Transverse colon (tissue), 4 donors: ENCODE measurements around the gene FAM240B. TPM values are rescaled to one million over a fixed set of nuclear protein-coding genes. Genes with fewer than 3 reads are reported as not detected.

Experiments
- DNase-seq: peaks from one replicate; pipeline ENCODE4 v3.0.0-alpha.2; 2019
- H3K27ac ChIP-seq, 4 donors: fragments of 200-600 bp; sonication (generic); 2 replicates each; pipeline ENCODE4 v1.5.1; 2016 to 2018; ENCODE audit warnings: inconsistent platforms in 4 of 4
- H3K27me3 ChIP-seq: fragments of 200-600 bp; sonication (generic); 2 replicates; pipeline ENCODE4 v1.5.1; 2017; ENCODE audit warnings: inconsistent platforms
- H3K36me3 ChIP-seq, 4 donors: fragments of 200-600 bp; sonication (generic); 2 replicates each; pipeline ENCODE4 v1.5.1; 2017 to 2019; ENCODE audit warnings: inconsistent platforms in 4 of 4
- H3K4me1 ChIP-seq, 4 donors: fragments of 200-600 bp; sonication (generic); 2 replicates each; pipeline ENCODE4 v1.5.1; 2017 to 2020; ENCODE audit warnings: inconsistent platforms in 4 of 4
- H3K4me3 ChIP-seq, 4 donors: fragments of 200-600 bp; sonication (generic); 1 replicate in 1 of 4; 2 replicates in 3 of 4; pipeline versions ENCODE4 v1.5.1 to v1.6.1; 2017 to 2019; ENCODE audit warnings: inconsistent platforms in 4 of 4
- H3K9me3 ChIP-seq, 2 donors: fragments of 200-600 bp; sonication (generic); 2 replicates each; pipeline ENCODE4 v1.5.1; 2017 to 2019; ENCODE audit warnings: inconsistent platforms in 2 of 2
- EP300 ChIP-seq: sonication (generic); formaldehyde crosslinking; IDR thresholded peaks from one replicate; pipeline ENCODE4 v1.6.1; 2017; ENCODE audit warnings: antibody characterized with exemption, low read depth
- POLR2A ChIP-seq: fragments of 450-650 bp; IDR thresholded peaks from one replicate; pipeline ENCODE4 v1.6.1; 2016; ENCODE audit warnings: antibody characterized with exemption, mild to moderate bottlenecking, moderate library complexity
- POLR2AphosphoS5 ChIP-seq, 3 donors: sonication (generic); formaldehyde crosslinking; IDR thresholded peaks; one replicate each; pipeline ENCODE4 v1.6.1; 2016; ENCODE audit warnings: antibody characterized with exemption in 3 of 3
- WGBS, 2 donors: methylation state at CpG; one replicate each; pipeline ENCODE4 v1.1.5; 2018; ENCODE audit warnings: low coverage in 1 of 2; 5-methylcytosine and 5-hydroxymethylcytosine counted together
- in situ Hi-C, 4 donors: fragments of 200-750 bp; cut with MboI; loops; one replicate each; pipeline versions ENCODE4 v1.15.0 to v1.15.1; 2017; ENCODE audit warnings: low sequenced_read_pairs in 3 of 4, low pct_ligation_motif_present in 1 of 4, low pct_unique_long_range_greater_than_20kb in 1 of 4
- intact Hi-C: fragments of 100-400 bp; cut with DNase I; formaldehyde crosslinking; loops from one replicate; pipeline ENCODE4 v1.15.1; 2023; ENCODE audit warnings: low total_unique reads
- total RNA-seq, 4 donors: library from RNA; depleted of rRNA; stranded (reverse); fragments of >200 nt; gene quantifications; one replicate each; pipeline ENCODE4 v1.1.0, GENCODE V29; 2016
- TF ChIP-seq, protein P1 (sequence below), 5 experiments: fragments of 200-600 bp in 3 of 5; fragments of 450-650 bp in 2 of 5; sonication (generic) in 3 of 5; IDR thresholded peaks; 1 replicate in 2 of 5; 2 replicates in 3 of 5; pipeline ENCODE4 v1.5.1; 2016 to 2017; ENCODE audit warnings: antibody characterized with exemption in 5 of 5, inconsistent platforms in 3 of 5, mild to moderate bottlenecking in 2 of 5, moderate library complexity in 1 of 5

FAM240B gene
- total RNA-seq, 4 donors from 2014 or later: not detected

- TF ChIP-seq, protein P1, sequence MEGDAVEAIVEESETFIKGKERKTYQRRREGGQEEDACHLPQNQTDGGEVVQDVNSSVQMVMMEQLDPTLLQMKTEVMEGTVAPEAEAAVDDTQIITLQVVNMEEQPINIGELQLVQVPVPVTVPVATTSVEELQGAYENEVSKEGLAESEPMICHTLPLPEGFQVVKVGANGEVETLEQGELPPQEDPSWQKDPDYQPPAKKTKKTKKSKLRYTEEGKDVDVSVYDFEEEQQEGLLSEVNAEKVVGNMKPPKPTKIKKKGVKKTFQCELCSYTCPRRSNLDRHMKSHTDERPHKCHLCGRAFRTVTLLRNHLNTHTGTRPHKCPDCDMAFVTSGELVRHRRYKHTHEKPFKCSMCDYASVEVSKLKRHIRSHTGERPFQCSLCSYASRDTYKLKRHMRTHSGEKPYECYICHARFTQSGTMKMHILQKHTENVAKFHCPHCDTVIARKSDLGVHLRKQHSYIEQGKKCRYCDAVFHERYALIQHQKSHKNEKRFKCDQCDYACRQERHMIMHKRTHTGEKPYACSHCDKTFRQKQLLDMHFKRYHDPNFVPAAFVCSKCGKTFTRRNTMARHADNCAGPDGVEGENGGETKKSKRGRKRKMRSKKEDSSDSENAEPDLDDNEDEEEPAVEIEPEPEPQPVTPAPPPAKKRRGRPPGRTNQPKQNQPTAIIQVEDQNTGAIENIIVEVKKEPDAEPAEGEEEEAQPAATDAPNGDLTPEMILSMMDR (IDR thresholded peaks at IDR 0.05): no peak
- TF ChIP-seq EP300 (no peak), POLR2AphosphoS5 (IDR thresholded peaks at IDR 0.05) (no peak), POLR2A (no peak)
- H3K27ac ChIP-seq: no peak overlapping the region
- no peak overlapping the region for H3K4me3 ChIP-seq
- no peaks in the 10 kb centered on the region for H3K4me1 ChIP-seq
- intact Hi-C loops (no loop called here), in situ Hi-C loops (no loop called here)
- H3K9me3 ChIP-seq: no peaks in the 10 kb centered on the region
- WGBS, 2 donors: 64 to 69% methylated on average over 5 to 8 of the region's 8 CpGs
- no peaks in the 10 kb centered on the region for H3K36me3 ChIP-seq
- no peaks in the 10 kb centered on the region for H3K27me3 ChIP-seq
- DNase-seq: no peak
Observed at GRCh38 chr9:38662763-38663593, 57.0 kb downstream of the FAM240B start.

DNA sequence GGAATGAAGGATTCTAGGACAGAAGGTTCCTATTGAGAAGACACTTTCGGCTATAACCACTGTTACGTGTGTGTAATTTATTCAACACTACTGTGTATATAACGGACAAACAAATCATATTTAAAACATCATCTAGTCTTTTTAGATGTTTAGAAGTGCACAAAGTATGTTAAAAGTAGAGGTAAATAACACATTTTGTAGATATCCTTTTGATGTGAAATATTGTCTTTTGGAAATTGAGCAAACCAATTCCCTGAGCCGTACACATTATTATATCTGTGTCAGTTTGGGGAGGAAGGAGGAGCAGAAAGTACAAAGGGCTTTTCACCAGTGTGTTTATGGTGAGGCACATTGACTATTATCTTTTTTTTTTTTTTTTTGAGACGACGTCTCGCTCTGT, 60.4 kb downstream of the FAM240B start:
- H3K9me3 ChIP-seq: no peaks in the 10 kb centered on the region
- TF ChIP-seq POLR2AphosphoS5 (IDR thresholded peaks at IDR 0.05) (no peak), EP300 (no peak), POLR2A (no peak)
- TF ChIP-seq, protein P1 (IDR thresholded peaks at IDR 0.05): no peak
- in situ Hi-C loops (no loop called here), intact Hi-C loops (no loop called here)
- H3K4me3 ChIP-seq: no peak overlapping the region
- DNase-seq: no peak
- no peaks in the 10 kb centered on the region for H3K36me3 ChIP-seq
- 78 to 100% methylated on average over 6 to 7 of the region's 7 CpGs for whole genome bisulfite sequencing, 2 donors
- peaks cover 4% of the 10 kb centered on the region for H3K27me3 ChIP-seq
- H3K4me1 ChIP-seq: no peaks in the 10 kb centered on the region
- no peak overlapping the region for H3K27ac ChIP-seq

GRCh38 chr9:38656896-38657295, 63.0 kb downstream of the FAM240B start:
- Histone ChIP-seq H3K27me3 (peaks cover 4% of the 10 kb centered on the region), H3K9me3 (no peaks in the 10 kb centered on the region), H3K4me3 (no peak overlapping the region), H3K27ac (no peak overlapping the region), H3K36me3 (no peaks in the 10 kb centered on the region), H3K4me1 (peaks cover 0 to 5% (median 0%) of the 10 kb centered on the region in 4 donors)
- in situ Hi-C loops (no loop called here), intact Hi-C loops (no loop called here)
- no peak for DNase-seq
- TF ChIP-seq POLR2A (no peak), EP300 (no peak), POLR2AphosphoS5 (IDR thresholded peaks at IDR 0.05) (no peak)
- TF ChIP-seq, protein P1 (IDR thresholded peaks at IDR 0.05): no peak
- 23 to 79% methylated on average over 5 of the region's 5 CpGs for WGBS, 2 donors

GRCh38 chr9:38652486-38652885, 67.4 kb downstream of the FAM240B start:
- Histone ChIP-seq H3K4me1 (peaks cover 0 to 5% (median 0%) of the 10 kb centered on the region in 4 donors), H3K27ac (no peak overlapping the region), H3K36me3 (no peaks in the 10 kb centered on the region), H3K4me3 (no peak overlapping the region), H3K9me3 (no peaks in the 10 kb centered on the region), H3K27me3 (peaks cover 4% of the 10 kb centered on the region)
- WGBS, 2 donors: 38 to 50% methylated on average over 5 to 7 of the region's 7 CpGs
- intact Hi-C loops: no loop called here
- in situ Hi-C loops: no loop called here
- TF ChIP-seq EP300: no peak
- TF ChIP-seq POLR2AphosphoS5 (IDR thresholded peaks at IDR 0.05): no peak
- TF ChIP-seq, protein P1 (IDR thresholded peaks at IDR 0.05): no peak
- TF ChIP-seq POLR2A: no peak
- no peak for DNase-seq
